HG03575 (cell line): ENCODE measurements around the gene C16orf90.

ENCODE experiments used
- ATAC-seq: cut with Tn5 transposase; IDR thresholded peaks from one replicate; pipeline ENCODE4 v1.9.1; 2021; ENCODE audit not compliant: unreplicated experiment, insufficient number of reproducible peaks, low FRiP score; ENCODE audit errors: extremely low read depth

Gene C16orf90

DNA sequence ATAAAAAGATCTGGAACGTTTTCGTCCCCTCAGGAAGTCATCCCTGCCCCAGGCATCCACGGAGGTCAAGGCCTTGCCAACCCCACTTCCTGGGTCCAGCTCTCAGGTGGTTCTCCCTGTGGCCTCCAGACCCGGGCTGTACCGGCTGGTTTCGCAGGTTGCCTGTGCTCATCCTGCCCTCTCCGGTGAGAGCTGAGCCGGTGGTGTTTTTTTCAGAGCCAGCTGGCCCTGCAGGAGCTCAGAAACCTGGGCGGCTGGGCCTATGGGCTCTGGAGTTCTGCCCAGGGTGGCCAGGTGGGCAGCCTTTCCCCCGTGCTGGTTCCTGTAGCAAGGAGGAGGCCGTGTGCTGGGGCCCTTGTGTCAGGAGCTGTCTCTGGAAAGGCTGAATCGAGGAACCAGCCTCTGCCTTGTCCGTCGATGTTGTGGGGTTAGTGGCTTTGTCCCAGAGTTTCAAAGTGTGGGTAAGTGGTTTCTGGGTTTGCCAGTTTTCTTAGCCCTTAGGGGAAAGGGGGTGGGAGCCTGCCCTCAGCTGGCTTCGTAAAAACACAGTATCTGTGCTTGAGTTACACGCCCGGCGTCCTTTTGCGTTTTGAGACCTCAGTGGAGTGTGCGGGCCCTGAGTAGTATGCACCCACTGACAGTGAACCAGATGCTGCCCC is 23.6 kb downstream of the C16orf90 start:
- ATAC-seq = no peak

DNA sequence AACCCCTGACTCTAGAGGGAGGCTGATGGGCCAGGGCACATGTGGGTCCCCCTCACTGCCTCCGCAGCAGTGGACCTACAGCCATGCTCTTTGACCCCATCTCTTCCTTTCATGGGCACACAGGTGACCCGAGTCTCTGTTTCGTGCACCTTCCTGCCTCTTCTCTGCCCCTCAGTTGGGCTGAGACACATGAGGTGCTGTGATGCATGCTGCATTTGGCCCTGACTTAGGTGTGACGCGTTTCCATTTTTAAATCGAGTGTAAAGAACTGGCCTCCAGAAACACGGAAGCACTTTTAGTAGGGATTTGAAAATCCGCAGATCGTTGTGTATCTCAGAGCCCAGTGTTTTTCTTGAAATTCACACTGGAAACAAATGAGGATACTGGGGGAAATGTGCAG is 24.6 kb downstream of the C16orf90 start:
- no peak for ATAC-seq

DNA sequence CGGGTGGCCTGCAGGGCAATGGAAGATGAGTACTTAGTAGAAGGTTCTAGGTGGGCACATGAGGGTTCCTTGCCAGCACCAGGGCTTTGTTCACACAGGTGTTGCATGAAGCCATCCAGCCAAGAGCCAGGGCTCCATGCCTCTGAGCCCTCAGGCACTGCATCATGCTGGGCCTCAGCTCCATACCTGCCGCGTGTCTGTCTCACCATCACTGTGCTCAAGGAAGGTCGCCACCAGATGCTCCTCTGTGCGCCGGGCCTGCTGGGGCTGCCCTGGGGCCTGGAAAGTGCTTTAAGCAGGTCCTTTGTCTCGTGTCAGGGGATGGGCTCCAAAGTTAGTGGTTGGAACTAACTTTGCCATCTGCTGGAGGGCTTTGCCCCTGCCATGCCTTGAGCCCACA is 25.6 kb downstream of the C16orf90 start:
- no peak for ATAC-seq

DNA sequence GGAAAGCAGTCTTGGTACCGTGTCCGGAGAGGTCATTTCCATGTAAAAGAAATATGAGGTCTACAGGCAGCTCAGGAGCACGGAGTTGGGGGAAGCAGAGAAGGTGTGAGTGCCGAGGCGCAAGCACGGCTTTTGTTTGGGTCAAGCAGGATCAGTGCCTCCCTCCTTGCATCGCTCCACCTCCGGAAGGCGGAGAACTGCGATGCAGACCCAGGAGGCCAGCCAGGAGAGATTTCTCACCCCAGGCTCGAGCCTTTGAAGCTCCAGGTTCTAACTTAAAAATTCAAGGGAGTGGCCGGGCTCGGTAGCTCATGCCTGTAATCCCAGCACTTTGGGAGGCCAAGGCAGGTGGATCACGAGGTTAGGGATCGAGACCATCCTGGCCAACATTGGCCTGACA is 26.8 kb downstream of the C16orf90 start:
- no peak for ATAC-seq

DNA sequence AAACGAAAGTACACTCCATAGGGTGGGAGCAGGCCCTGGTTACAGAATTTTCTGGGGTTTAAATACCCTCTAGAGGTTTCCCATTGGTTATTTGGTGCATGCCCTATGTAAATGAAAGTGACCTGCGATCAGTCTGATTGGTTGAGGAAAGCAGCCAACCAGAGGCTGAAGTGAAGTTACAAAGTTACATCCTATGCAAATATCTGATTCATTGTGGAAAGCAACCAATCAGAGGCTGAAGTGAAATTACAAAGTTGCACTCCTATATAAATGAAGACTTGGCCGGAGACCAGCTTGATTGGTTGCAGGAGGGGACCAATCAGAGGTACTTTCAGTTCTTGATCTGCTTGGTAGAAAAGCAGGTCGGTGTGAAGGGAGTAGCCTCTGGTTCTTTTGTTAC is 27.4 kb downstream of the C16orf90 start:
- no peak for ATAC-seq

DNA sequence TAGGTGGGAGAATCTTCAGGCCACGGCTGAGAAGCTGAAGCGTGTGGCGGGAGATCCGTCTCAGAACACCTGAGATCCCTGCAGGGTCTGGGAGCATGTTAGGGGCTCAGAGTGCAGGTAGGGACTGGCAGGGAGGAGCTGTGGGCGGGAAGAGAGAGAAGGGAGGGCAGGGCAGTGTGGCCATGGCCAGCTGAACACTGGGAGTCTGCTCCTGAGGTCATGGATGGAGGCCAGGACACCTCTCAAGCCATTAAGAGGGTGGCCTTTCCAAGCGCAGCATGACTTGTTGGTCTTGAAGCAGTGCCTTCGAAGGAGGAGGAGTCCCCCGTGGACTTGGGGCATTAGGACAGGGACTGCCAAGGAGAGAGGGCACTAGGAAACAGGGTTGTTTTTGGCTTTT is 28.1 kb downstream of the C16orf90 start:
- no peak for ATAC-seq

DNA sequence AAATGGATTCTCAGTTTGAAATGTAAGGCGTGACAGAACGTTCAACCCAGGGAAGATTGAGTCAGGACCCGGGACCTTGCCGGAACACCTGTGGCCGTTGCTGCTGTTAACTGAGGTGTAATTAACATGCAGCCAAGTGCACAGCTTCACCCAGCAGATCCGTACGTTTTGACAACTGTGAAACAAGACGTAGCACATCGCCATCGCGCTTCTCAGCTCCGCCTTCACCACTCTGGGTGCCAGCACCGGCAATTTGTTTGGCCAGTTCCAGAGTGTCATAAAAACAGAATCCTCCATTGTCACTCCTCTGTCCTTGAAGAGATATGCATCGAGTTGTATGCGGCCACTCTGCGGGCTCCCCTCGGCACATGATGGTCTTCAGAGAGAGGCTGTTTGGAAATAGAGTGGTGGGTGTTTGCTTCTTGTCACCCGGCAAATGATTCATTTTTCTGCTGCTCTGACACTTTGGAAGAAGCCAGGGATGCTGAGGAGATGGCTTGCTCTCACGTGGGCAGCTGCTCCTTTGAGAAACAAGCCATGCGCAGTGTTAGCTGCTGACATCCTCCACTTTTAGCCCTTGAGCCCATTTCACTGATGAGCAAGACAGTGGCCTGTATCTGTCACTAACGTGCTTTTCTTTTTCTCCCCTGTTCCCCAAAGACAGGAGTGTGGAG is 29.2 kb downstream of the C16orf90 start:
- no peak for ATAC-seq

DNA sequence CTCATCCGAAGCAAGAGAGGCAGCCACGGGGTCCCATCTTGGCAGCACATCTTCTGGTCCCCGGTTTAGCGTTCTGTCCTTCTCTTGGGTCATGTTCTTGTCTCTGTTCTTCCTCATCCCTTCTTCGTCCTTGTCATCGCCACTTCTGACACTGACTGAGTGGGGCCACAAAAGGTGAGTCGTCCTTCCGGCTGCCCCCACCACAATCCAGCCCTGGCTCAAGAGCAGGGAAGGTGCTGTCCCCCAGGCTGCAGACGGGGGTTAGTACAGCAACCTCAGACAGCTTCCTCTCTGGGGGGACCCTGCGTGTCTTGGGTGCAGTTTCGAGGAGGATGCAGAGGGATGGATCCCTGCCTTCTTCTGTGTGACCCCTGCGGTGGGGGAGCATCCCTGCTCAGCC is 30.0 kb downstream of the C16orf90 start:
- no peak for ATAC-seq

DNA sequence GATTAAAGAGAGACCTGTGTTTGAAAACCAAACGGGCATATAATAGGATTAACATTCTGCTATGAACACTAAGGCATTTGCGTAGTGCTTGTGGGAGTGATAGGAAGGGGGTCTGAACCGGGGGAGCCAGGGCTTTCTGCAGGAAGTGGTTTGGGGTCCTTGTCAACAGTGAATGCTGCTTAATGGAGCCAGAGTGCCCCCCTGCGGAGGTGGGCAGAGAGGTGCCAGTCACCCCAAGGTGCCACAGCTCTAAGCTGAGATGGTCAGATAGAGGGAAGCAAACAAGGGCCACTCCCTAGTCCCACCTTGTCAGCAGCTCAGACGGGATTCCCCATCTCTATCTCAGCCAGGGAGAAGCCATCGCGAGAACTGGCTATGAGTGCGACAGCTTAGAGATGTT is 34.1 kb downstream of the C16orf90 start:
- no peak for ATAC-seq

DNA sequence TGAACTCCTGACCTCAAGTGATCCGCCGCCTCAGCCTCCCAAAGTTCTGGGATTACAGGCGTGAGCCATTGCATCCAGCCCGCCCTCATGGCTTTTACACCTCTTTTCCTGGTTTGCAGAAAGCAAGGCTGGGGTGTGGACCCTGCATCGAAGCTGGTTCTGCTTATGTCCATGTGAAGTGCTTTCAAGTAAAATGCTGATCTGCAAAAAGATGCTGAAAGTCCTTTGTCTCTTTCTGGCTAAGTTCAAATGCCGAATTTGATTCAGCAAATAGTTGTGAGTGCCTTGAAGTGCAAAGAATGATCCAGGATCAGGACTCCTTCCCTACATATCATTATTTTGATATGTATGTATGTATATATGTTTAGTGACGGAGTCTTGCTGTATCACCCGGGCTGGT is 34.7 kb downstream of the C16orf90 start:
- ATAC-seq = no peak

DNA sequence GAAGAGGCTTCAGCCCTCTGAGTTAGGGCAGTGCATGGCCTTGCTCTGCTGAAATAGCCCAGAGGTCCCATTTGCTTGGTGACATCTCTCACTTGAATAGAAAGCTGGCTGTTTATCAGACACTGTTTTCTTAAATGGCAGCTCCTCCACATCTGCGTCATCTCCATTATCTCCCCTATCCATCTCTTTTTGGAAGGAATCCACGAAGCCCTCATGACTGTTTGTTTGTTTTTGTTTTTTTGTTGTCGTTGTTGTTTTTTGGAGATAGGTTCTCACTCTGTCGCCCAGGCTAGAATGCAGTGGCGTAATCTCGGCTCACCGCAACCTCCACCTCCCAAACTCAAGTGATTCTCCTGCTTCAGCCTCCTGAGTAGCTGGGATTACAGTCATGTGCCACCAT is 35.2 kb downstream of the C16orf90 start:
- no peak for ATAC-seq

DNA sequence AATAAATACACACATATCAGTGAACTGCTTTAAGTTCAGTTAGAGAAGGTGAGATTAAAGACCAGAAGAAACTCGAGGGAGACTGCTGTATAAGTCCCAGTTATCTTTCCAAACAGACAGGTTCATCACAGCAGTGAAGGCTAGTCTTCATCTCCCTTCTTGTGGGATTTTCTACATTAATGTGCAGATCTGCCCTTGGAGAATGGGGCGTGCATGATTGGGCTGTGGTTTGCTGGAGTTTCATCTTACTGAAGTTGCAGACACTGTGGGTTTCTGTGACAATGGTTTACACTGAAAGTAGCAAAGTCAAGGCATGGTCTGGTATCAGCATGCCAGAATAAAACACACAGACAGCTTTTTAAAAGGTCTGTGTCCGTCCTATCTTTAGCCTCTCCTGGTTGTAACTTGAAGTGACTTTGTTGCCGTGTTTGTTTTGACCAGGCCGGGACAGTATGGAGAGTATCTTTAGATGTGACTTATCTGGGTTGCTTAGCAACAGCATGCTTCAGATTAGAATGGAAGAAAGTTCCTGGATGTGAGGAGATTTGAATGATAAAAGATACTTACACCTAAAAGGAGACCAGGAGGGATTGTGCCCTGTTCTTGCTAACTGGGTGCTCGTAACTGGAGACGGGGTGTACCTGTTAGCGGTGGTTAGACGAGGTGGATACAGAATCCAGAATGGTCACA is 35.7 kb downstream of the C16orf90 start:
- ATAC-seq = no peak

DNA sequence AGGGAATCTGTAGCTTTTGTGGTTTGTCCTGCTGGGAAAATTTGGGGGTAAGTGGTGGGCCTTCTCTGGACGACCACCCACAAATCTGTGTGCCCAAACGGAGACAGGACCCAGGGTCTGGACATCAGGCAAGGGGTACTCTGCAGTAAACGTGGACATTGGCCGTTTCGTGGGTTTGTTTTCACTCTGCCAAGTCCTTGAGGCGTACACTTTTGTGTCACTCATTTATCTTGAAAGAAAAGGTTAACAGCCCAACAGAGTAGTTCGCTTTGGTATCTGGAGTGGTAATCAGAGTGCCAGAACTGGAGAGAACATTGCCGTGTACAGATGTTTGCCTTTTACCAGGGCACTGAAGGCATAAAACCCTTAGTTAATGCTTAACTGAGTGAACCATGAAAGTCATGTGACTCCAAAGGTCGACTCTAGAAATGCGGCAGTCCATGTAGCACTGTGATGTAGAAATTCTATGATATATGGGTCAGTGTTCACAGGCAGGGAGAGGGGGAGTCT is 36.4 kb downstream of the C16orf90 start:
- no peak for ATAC-seq

DNA sequence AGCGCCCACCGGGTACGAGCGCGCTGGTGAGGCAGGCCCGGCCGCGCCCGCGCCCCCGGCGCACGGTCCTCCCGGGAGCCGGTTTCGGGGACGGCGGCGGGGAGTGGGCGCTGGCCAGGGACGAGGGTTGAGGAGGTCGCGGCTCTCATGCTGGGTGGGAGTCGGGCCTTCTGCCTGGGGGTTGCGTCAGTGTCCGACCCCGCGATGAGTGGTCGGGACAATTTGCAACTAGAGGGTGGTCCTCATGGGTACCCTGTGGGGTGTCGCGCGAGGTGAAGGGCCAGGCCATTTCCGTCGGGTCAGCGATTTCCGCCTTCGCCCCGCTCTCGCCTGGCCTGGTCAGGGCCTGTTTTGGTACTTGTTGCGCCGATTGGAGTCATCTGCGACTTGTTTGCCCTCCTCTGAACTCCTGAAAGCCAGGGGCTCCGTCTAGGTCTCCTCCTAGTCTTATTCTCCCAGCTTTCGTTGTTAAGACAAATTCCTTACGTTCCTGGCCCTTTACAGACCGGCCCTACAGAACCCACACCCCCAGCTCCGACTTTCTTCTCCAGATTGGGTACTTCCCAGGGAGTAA is 36.9 kb downstream of the C16orf90 start:
- no peak for ATAC-seq

DNA sequence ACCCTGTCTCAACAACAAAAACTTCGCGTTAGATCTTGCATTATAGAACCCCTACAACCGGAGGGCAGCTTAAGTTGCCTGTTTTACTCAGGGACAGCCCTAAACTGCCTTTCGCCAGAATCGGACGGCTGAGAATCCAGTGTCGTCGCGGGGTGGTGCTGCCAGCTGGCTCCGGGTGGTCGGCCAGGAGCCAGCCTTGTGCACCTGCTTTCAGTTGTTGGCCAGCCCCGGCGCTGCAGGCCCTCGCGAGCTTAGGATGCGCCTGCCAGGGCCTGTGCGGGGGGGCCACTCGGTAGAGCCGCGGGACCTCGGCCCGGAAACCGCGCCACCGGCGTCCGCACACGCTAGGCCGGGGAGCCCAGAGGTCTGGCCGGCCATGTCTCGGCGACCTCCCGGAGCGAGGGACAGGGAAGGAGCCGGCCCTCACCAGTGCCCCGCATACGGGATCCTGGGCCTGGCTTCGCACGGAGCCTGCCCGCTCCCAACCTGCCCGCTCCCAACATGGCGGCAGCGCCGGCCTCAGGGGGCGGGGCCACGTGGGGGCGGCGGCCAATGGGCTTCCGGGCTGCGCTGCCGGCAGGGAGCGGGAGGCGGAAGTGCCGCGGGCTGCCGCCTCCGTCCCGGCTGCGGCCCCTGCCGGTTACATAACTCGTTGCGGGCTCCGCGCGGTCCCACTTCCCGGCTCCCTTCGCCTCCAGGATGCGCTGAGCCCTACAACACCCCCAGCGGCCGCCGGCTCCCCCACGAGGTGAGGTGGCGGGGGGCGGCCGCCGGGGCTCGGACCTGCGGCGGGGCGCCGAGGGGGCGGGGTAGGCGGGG is 37.6 kb downstream of the C16orf90 start:
- peak; percentile 32 for ATAC-seq

DNA sequence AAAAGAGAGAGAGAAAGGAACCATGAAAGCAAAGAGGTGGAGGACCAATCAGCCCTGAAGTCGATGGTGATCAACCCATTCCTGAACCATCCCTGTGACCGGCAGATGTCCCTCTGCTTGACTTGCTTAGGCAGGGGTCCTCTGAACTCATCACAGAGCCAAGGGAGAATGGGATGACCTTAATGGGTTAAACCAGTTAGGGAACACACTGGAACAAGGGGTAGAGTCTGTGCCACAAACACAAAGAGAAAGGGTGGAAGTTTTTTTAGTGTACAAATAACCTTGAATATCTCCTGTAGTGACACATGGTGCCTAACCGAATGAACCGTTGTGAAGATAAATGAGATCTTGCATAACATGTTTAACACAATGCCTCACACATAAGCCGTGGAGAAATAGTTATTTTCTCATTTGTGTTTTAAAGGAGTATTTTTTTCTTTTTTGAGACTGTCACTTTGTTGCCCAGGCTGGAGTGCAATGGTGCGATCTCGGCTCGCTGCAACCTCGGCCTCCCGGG is 40.6 kb downstream of the C16orf90 start:
- no peak for ATAC-seq

DNA sequence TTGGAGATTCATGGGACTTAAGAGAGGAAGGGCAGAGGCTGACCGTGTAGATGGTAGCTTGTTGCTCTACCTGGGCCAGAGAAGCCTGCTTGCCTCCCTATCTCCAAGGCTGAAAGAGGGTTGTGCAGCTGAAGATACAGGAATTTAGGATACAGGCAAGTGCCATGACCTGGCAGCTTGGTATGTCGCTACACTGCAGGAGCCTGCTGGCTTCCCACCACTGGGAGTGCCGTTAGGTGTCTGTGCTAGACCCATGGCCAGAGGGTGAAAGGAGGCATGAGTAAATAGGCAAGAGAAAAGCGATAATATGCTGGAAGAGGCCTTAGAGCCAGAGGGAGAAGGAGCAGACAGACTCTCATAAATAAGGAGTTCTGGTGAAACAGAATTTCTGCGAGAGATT is 41.2 kb downstream of the C16orf90 start:
- no peak for ATAC-seq

DNA sequence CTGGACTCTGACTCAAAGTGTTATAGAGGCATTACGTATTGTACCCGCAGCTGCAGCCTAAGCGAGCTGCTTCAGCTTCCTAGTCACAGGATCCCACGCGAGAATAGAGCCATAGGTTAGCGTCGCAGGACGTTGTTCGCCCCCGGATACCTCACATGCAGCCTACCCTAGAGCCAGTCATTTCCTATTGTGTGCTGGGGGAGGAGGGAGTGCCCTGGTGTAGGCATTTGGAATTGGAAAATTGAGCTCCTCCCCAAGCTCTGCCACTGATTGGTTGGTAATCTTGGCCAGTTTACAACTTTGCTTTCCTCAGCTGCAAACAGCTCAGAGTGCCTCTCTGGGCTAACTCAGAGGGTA is 51.3 kb downstream of the C16orf90 start:
- ATAC-seq = no peak
